Cardiac fibroblast (primary cell): ENCODE measurements around the gene ME3.

ENCODE experiments used
- DNase-seq, 2 donors: peaks; one replicate each; pipeline versions ENCODE4 v3.0.0 to v3.0.0-alpha.2; 2010; ENCODE audit warnings: low read depth in 2 of 2
- H3K4me3 ChIP-seq, 2 donors: replicated peaks in 1 of 2; 1 replicate in 1 of 2; 2 replicates in 1 of 2; pipeline ENCODE4 v1.5.1; 2011; ENCODE audit warnings: low read depth in 2 of 2, low read length in 2 of 2, mild to moderate bottlenecking in 2 of 2, moderate library complexity in 1 of 2
- TF ChIP-seq, protein P1 (sequence below): IDR thresholded peaks from one replicate; pipeline ENCODE4 v1.5.1; 2011; ENCODE audit warnings: low read depth, mild to moderate bottlenecking, low read length, inconsistent platforms

ME3 gene

DNA sequence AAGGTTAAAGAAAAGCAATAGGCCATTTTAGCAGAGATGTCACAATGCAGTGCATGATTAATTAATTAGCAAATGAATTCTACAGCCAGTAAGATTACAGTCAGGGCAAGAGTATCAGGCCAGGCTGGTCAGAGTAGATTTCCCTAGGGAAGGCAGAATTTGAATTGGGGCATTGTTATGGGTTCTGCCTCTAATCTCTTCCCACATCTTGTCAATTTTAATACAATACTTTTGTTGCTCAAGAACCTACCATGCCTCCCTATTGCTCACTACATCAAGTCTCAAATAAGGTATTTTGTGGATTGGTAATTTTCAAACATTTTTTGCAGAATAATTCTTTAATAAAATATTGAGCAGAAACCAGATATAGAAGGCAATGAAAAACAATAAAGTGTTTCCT lies 194.1 kb downstream of the ME3 start:
- peak in 1 of 2 donors; percentile 32 for DNase-seq
- TF ChIP-seq, protein P1, sequence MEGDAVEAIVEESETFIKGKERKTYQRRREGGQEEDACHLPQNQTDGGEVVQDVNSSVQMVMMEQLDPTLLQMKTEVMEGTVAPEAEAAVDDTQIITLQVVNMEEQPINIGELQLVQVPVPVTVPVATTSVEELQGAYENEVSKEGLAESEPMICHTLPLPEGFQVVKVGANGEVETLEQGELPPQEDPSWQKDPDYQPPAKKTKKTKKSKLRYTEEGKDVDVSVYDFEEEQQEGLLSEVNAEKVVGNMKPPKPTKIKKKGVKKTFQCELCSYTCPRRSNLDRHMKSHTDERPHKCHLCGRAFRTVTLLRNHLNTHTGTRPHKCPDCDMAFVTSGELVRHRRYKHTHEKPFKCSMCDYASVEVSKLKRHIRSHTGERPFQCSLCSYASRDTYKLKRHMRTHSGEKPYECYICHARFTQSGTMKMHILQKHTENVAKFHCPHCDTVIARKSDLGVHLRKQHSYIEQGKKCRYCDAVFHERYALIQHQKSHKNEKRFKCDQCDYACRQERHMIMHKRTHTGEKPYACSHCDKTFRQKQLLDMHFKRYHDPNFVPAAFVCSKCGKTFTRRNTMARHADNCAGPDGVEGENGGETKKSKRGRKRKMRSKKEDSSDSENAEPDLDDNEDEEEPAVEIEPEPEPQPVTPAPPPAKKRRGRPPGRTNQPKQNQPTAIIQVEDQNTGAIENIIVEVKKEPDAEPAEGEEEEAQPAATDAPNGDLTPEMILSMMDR, result no peak
- H3K4me3 ChIP-seq, result no peak overlapping the region

DNA sequence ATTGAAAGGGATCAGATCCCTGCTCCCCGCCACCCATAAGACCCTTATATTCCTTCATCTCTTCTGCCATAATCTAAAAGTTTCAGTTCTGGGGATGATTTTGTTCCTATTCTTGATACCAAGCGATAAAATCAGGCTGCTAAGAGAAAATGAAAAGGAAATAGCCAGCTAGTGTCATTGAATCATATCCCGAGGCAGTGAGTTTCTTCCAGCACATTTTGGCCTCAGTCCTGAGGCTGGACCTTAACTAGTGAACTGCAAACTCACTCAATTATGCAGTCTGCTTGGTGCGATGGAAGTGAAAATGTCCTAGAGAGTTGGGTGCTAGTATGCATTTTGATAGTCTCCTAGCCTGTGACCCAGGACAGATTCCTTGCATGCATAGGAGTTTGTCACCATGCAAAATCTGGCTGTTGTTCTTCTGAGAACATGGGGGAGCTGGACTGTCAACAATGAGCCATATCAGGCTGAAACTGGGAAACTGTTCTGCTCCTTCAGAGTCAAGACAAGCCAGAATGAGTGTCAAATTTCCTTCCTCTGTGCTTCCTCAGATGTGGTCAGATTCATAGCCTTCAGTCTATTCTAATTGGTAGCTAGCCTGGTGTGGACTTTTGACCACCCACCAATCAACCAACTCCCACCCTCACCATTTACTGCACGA lies 194.8 kb downstream of the ME3 start:
- peak; percentile 63 to 77 for DNase-seq
- H3K4me3 ChIP-seq, result no peak overlapping the region
- TF ChIP-seq, protein P1, result no peak

DNA sequence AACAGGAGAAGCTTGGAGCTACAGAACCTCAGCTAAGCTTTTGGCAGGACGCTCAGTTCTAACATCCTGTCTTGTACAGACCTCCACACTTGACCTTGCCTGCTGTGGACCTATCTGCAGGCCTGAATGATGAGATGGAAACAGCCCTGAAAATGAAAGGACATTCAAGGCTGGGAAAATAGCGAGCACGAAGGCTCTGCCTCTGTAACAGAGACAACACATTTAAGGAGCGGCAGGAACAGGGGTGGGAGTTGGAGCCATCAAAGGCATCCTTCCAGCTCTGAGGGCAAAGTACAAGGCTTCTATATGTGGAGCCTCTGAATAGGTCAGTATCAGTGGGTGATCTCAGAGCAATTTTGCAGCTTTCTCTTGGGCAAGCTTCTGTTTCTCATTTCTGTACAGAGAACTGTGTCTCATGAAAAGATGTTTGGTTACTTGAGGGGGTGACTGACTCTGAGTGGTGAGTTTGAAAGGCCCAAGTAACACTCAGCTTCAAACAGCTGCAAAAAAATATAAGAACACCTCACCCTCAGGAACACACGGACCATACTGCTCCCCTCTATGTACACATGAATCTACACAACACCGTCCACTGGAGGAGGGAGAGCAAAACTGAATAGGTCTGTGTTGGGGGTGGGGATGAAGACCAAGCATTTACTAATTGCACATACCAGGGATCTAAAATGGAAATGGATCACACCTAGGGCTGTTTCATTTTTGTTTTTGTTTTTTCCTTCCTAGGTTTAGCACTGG lies 196.1 kb downstream of the ME3 start:
- H3K4me3 ChIP-seq, result no peak overlapping the region
- TF ChIP-seq, protein P1, result no peak
- peak; percentile 28 to 63 for DNase-seq

DNA sequence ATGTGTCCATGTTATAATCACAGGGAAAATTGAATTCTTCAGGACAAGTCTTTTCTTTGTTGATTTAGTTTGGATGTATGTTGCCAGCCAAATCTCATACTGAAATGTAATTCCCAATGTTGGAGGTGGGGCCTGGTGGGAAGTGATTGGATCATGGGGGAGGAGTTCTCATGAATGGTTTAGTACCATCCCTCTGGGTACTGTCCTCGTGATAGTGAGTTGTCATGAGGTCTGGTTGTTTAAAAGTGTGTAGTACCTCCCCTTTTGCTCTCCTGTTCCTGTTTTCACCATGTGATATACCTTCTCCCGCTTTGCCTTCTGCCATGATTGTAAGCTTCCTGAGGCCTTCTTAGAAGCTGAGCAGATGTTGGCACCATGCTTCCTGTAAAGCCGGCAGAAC lies 197.4 kb downstream of the ME3 start:
- TF ChIP-seq, protein P1, result no peak
- no peak overlapping the region for H3K4me3 ChIP-seq
- no peak for DNase-seq

DNA sequence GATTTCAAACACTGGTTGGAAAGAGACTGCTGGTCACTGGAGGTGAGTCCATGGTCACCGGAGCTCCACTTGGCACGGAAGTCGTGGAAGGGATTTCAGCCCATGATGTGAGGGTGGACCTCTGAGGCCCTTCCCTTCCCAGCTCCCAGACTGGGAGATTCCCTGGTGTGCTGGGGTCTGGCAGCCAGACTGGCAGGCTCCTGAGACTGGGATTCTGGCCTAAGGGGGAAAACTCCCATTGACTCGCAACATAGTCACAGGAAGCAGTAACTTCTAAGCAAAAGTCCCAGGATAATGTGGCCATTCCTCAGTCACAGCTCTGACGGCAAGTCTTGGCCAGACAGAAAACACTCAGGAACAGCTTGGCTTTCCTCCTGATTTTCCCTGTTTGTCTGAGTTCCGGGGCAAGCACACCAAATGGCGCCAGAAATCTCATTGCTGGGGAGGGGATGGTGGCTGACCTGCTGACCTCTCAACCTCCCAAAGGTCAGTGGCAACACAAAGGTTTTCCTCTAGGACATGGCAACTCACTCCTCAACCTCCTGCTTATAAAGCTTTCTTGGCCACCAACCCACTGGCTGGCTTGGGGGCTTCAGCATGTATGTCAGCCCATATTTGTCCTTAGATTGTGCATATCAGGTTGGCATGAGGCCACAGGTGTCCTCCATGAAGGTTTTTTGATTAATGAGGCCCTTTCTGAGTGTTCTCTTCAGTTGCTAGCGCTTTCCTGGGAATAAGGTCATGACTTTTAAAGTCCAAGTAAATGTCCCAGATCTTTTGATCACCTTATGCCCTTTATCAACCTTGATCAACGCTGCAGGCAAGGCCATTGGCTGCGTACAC lies 198.2 kb downstream of the ME3 start:
- no peak overlapping the region for H3K4me3 ChIP-seq
- DNase-seq, result peak; percentile 25 to 43
- TF ChIP-seq, protein P1, result no peak

DNA sequence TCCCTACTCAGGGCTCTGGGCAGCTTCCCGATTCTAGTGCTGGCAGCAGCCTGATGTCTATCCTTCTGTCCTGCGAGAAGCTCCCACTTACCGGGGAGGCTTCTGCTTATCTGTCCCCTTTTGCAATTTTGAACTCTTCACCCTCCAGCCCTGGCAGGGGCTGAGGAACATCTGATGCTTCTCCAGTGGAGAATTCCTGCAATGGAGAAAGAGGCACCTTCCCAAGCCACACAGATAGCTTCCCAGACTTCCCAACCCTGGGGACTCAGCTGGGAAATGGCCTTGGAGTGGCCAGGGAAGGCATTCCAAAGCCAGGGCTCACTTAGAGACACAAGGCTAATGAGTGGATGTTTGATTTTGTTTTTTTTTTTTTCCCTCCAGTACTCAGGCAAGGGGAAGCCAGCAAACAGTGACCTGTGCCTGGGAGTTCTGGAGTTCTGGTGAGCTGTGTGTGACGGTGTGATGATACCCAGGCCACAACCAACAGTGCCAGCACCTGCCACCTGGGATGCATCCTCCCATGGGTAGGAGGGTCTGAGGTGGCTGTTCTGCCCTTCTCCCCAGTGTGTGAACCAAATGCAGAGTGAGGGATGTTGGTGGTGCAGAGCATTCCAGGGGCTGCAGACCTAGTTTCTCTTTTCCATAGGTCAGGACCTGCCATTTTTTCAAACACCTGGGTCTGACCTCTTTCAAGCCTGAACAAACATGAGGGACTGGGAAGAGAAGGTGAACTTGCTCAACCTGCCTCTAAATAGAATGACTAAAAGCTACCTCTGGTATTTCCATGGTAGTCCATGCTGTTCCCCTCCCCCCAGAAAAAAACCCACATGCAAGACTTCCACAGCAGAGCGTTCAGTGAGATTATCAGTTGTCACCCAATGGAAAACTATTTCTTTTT lies 202.7 kb downstream of the ME3 start:
- DNase-seq, result peak in 1 of 2 donors; percentile 38
- TF ChIP-seq, protein P1, result no peak
- H3K4me3 ChIP-seq, result no peak overlapping the region
